Endothelial cell of hepatic sinusoid (primary cell): Measurements from ENCODE around the gene TIGD6.

Experiments used
- in situ Hi-C: cut with HindIII; loops from 2 replicates; pipeline ENCODE4 v1.10.0; 2017; ENCODE audit warnings: low sequenced_read_pairs

The TIGD6 gene

DNA sequence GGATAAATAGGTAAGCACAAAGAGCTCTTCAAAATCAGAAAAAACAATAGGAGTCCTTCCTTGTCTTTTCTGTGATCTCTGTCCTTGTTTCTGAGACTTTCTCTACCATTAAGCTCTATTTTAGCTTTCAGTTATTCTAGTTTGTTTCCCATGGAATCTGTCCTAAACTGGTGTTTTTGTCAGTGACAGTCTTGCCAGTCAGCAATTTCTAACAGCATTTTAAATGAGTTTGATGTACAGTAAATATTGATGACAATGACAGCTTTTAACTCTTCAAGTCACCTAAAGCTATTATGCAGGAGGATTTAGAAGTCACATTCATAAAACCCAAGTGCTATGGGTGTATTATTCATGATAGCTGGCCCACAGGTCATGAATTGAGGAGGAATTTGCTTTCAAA, 17.9 kb downstream of the TIGD6 start:
- in situ Hi-C loops, result loop anchor here (5.0 kb wide), 1 partner anchor 315 kb away; no protein-coding TSS in a partner anchor

GRCh38 chr5:149981206-149981605, 19.2 kb downstream of the TIGD6 start:
- in situ Hi-C loops, result loop anchor here (5.0 kb wide), 1 partner anchor 314 kb away; no protein-coding TSS in a partner anchor

- in situ Hi-C loops, result loop anchor here (5.0 kb wide), 1 partner anchor 313 kb away; no protein-coding TSS in a partner anchor
Measured at GRCh38 chr5:149979896-149980295, 20.6 kb downstream of the TIGD6 start.

GRCh38 chr5:149975409-149975808, 25.0 kb downstream of the TIGD6 start:
- in situ Hi-C loops, result no loop called here

- in situ Hi-C loops, result no loop called here
Measured at GRCh38 chr5:149969181-149969930, 31.1 kb downstream of the TIGD6 start.

- in situ Hi-C loops, result no loop called here
Measured at GRCh38 chr5:149966946-149967345, 33.5 kb downstream of the TIGD6 start.

DNA sequence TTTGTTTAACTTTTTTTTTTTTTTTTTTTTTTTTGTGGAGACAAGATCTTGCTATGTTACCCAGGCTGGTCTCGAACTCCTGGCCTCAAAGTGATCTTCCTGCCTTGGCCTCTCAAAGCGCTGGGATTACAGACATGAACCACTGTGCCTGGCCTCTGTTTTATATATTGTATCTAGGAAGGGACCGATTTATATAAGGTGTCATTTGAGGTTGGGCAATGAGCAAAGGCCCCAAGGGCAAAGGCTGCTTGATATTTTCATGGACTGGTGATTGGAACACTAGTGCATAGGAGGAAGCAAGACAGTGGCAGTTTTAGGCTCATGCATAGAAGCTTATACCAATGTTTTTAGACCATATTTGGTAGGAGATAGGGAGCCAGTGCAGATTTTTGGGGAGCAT, 36.7 kb downstream of the TIGD6 start:
- in situ Hi-C loops, result loop anchor here (5.0 kb wide), 1 partner anchor 71 kb away; no protein-coding TSS in a partner anchor

GRCh38 chr5:149962601-149963300, 37.7 kb downstream of the TIGD6 start:
- in situ Hi-C loops, result loop anchor here (5.0 kb wide), 1 partner anchor 70 kb away; no protein-coding TSS in a partner anchor

GRCh38 chr5:149961957-149962409, 38.5 kb downstream of the TIGD6 start:
- in situ Hi-C loops, result loop anchor here (5.0 kb wide), 1 partner anchor 70 kb away; no protein-coding TSS in a partner anchor

DNA sequence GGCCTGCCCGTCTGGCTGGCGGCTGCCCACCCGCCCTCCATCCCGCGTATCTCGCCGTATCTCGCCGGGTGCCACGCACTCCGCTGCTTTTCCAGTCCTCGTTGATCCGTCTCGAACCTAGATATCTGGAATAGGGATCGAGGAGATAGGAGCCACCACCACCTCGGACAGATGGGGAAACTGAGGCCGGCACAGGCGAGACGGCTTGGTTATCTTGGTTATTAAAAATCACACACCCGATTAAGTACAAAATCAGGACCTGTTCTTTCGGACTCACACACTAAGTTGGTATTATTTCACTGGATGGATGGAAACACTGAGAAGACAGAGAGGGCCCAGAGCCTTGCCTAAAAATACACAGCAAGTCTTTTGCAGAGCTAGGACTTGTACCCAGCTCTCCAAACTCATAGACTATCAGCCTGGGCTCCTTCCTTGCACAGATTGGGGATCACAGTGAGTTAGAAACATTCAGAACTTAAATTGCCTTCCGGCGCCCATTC, 39.2 kb downstream of the TIGD6 start:
- in situ Hi-C loops, result loop anchor here (5.0 kb wide), 1 partner anchor 69 kb away; no protein-coding TSS in a partner anchor

DNA sequence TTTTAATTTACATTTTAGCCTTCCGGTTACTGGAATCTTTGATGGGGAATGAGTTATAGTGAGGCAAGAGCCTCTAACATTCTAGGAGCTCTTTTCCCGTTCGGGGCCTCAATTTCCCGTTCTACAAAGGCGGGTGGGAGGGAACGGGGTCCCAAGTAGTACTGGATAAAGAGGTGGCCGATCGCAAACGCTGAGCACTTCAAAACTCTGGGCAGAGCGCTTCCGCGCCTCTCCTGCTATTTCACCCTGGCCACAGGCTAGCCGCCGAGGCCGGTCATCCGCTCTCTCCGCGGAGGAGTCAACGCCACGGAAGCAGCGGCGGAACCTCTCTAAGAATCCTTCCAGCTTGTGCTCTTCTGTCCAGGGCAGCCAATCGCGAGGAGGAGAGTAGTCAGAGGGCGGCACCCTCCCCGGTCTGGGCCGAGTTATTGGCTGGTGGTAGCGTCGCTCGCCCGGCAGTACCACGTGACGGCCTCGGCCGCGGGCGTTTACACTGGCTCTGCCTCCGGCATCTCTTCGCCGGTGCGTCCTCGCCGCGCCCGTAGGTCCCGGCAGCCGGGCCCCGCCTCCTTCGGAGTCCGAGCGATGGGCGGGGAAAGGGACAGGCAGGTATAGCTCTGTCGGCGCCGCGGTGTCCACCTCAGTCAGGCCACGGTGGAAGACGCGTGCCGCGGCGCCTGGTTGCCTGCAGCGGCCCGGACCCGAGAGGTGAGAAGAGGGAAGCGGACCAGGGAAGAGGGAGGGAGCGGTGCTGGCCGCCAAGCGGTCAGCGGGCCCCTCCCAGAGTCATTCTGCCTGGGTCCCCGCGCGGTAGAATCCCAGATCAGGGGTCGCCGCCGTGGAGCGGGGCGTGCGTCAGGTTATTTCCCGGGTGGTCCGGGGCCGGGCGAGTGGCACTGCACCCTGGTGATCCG, 39.9 kb downstream of the TIGD6 start, which contains the start of gene SLC26A2:
Gene SLC26A2, plus strand, starts transcription at position 487 of the 914 bp plus-strand sequence. CDS start 16,895 bp downstream, outside the sequence.
- in situ Hi-C loops, result loop anchor here (5.0 kb wide), 1 partner anchor 68 kb away; no protein-coding TSS in a partner anchor

DNA sequence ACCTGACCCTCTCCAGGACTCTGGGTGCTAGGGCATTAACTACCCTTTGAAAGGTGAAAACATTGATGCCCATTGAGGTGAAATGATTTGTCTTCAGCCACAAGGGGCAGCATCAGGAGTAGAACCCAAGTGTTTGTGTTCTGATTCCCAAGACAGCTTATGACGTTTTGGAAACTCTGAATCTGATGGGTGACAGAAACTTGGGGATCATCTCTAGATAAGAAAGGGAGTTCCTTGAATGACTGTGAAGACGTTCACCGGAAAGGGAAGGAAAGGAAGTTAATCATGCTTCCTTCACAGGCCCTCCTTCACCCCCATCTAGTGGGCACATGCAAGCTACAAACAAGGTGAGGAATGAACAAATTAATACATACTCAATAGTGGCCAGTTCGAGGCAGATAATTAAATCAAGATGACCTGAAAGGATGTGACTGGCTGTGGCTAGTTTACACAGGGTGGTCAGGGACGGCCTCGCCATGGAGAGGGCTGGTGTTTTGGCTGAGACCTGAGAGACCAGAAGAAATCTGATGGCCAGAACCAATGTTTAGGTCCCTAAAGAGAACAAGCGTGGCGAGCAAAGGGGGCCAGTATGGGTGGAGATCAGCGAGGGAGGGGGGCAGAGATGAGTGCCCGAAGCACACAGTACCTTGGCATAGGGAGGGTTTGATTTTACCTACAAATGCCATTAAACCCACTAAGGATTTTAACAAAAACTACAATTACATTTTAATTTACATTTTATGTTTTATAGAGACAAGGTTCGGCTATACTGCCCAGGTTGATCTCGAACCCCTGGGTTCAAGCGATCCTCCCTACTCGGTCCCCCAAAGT, 40.8 kb downstream of the TIGD6 start:
- in situ Hi-C loops, result loop anchor here (5.0 kb wide), 1 partner anchor 67 kb away; no protein-coding TSS in a partner anchor

DNA sequence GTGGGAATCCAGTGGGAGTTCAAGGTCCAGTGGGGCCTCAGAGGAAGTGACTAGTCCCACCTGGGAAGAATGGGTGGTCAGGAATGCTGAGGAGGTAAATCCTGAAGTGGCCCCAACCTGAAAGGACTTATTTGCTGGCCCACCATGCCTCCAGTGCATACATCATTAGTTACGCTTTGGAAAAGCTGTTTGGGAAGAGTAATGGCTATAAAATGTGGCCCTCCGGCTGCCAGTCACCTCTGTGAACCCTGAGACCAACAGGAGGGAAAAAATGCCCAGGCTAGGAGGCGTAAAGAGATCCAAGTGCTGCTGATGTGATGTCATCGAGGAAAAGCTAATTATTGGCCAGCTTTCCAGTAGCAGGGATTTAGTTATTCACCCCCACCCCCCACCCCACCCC, 42.6 kb downstream of the TIGD6 start:
- in situ Hi-C loops, result no loop called here

DNA sequence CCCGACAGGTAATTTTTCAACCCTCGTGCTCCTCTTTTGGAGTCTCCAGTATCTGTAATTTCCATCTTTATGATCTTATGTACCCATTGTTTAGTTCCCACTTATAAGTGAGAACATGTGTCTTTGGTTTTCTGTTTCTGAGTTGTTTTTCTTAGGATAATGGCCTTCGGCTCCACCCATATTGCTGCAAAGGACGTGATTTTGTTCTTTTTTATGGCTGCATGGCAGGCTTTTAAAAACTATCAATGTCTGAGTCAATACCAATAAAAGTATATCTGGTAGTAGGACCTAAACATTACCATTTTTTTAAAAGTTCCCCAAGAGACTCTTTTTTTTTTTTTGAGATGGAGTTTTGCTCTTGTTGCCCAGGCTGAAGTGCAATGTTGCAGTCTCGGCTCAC, 43.8 kb downstream of the TIGD6 start:
- in situ Hi-C loops, result no loop called here

DNA sequence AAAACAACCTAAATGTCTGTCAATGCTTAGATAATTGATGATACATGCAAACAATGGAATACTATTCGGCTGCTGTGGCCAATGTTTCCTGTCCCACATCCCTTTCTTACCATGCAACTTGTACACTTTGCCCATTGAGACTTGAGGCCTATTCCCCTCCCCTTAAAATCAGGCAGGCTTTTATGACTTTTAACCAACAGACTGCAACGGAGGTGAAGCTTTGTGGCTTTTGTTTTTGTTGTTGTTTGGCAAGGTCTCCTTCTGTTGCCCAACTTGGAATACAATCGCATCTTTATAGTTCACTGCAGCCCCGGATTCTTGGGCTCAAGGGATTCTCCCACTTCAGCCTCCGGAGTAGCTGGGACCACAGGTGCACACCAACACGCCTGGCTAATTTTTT, 45.7 kb downstream of the TIGD6 start:
- in situ Hi-C loops, result no loop called here

DNA sequence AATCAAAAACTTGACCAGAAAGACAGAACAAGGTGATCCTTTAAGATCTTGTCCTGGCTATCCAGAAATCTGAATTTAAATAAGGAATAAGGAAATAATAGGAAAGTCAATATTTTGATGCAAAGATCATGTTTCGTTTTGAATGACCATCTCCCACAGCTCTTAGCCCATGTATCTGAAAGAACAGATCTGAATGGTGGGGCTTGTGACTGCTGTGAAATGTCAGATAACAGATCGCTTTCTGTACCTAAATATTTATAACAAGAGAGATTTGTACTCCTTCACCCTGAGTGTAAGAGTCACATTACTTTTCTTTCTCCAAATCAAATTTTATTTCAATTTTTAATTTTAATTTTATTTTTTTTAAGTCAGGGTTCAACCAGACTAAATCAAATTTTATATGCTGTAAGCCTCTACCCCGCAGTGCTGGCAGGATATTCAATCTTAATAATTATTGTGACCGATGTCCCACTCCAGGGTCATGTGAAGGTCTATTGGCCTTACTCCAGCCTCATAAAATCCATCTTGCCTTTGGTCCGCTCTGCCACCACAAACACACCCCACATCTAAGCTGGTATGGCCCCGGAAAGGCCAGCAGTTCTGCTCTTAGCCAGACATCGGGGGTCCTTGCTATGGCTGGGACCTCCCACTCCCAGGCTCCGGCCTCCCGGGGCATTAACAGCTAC, 46.9 kb downstream of the TIGD6 start:
- in situ Hi-C loops, result no loop called here

DNA sequence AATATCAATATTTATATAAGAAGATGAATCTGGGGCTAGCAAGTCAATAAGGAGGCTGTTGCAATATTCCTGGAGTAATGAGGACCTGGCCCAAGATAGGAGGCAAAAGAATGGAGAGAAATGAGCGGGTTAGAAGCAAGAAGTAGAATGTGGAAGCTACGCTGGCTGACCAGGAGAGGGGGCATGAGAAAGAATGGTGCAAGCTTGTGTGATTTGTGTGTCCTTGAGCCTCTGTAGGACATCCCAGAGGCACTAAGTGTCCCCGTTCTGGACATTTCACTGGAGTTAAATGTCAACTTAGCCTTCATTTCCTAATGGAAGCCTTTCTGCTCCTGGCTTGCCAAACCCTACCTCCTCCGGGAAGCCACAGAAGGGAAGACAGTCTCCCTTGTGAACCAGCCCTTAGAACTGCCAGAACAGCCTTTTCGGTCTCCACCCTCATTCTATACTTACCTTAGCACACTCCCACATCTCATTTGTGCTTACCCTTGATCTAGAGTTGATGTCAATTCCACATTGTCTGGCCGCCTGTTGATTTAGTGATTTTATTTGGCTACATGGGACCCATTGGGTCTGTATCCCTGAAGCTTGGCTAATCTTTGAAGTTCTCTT, 49.2 kb downstream of the TIGD6 start:
- in situ Hi-C loops, result no loop called here

DNA sequence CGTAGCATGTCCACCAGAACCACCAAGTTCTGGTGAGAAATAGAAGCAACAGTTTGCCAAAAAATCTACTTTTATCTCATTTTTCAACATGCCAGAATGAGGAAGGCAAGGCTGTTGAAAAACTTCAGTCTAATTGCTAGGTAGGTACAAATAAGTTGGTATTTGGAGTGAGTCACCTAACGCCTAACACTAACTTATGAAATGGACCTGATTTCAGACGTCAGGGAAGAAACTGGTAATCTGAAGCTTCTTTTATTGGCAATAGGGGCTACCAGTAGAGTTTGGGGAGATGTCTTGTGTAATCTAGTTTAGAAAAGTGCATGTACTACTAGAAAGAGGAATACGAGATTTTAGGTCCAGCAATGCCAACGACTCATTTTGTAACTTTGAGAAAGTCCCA, 51.5 kb downstream of the TIGD6 start:
- in situ Hi-C loops, result loop anchor here (5.0 to 10.0 kb wide), 2 partner anchors 56 to 97 kb away; partner anchors contain the start of genes HMGXB3 and TIGD6
